Left colon (tissue), 2 donors: ENCODE measurements around the gene TYSND1. TPM values are rescaled to one million over a fixed set of nuclear protein-coding genes. Genes with fewer than 3 reads are reported as not detected.
"Not testable (repeated sequence)": the region's sequence is repeated elsewhere in the genome, so short reads cannot be mapped to it uniquely, and the experiment has no call there.

Experiments used
- ATAC-seq: fragments of 200-7000 bp; cut with Tn5 transposase; one replicate; pipeline ENCODE4 v1.9.1; 2020; ENCODE audit warnings: mild to moderate bottlenecking, moderate library complexity
- DNase-seq, 2 donors: peaks; one replicate each; pipeline ENCODE4 v3.0.0-alpha.2; 2020
- intact Hi-C, 2 donors: fragments of 100-400 bp; cut with DNase I in 1 of 2; cut with micrococcal nuclease in 1 of 2; formaldehyde crosslinking; loops; one replicate each; pipeline versions ENCODE4 v1.11.2 to v1.14.0; 2022; cut with DNase I, micrococcal nuclease
- total RNA-seq, 2 donors: library from RNA; stranded (reverse); fragmentation: NEBNext Ultra II Directional; extraction: Animal tissue kit (Norgen Biotek cat#: 25700); gene quantifications; one replicate each; pipeline ENCODE4 v1.2.1, GENCODE V29; 2021
- donor health status: DM: no; HTN: no; CAD: no.
- donor health status: DM: yes; HTN: yes; CAD: no.

The TYSND1 gene
- total RNA-seq, 2 donors from 2014 or later: 12.5 to 20.0 TPM

GRCh38 chr10:70120417-70120816, 26.1 kb downstream of the TYSND1 start:
- ATAC-seq (no peak), DNase-seq (no peak)
- intact Hi-C loops: no loop called here

GRCh38 chr10:70119623-70120022, 26.9 kb downstream of the TYSND1 start:
- intact Hi-C loops: no loop called here
- ATAC-seq (no peak), DNase-seq (no peak)

- intact Hi-C loops: no loop called here
- ATAC-seq (no peak), DNase-seq (no peak)
Observed at GRCh38 chr10:70119197-70119596, 27.3 kb downstream of the TYSND1 start.

GRCh38 chr10:70118196-70118595, 28.3 kb downstream of the TYSND1 start:
- no peak for ATAC-seq
- DNase-seq: no peak
- intact Hi-C loops: no loop called here

DNA sequence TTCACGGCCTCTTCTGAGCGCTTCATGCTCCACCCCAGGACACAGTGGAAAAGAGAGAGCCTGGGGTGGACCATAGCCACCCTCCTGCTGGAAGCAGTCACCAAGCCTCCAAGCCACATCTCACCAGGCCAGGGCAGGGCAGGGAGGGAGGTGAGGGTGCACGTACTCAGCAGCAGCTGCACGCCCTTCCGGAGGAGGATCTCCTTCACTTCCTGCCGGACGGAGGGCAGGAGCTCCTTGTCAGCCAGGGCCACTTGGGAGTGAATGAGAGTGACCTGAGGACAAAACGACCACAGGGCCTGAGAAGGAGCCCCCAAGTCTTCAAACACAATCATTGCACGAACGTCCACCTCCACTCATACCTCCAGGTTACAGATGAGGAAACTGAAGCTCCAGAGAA, 28.9 kb downstream of the TYSND1 start:
- no peak for ATAC-seq

GRCh38 chr10:70115948-70116682, 30.4 kb downstream of the TYSND1 start:
- DNase-seq: peak in 1 of 2 donors; percentile 61
- intact Hi-C loops: no loop called here

More for the DNA sequence above, 28.9 kb downstream of the TYSND1 start:
- no peak for DNase-seq
- intact Hi-C loops: no loop called here

DNA sequence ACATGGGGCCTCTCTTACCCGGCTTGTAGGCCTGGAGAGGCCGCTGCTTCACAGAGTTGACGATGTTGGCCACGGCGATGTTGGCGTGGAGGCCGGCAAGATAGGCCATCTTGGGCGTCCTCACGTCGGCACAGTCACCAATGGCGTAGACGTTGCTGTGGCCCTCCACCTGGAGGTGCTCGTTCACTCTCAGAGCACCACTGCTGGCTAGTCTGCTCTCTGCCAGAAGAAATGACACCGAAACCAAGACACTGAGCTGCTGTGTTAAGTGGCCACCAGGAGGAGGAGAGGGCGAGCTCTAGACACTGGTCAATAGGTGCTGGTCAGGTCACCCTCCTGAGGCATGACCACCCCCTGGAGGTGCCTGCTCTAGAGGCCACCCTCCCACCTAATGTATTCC, 31.6 kb downstream of the TYSND1 start:
- ATAC-seq (no peak), DNase-seq (no peak)
- intact Hi-C loops: no loop called here

More at GRCh38 chr10:70115948-70116682, 30.4 kb downstream of the TYSND1 start:
- peak; percentile 83 for ATAC-seq

GRCh38 chr10:70112071-70112470, 34.4 kb downstream of the TYSND1 start:
- ATAC-seq (no peak), DNase-seq (no peak)
- intact Hi-C loops: no loop called here

DNA sequence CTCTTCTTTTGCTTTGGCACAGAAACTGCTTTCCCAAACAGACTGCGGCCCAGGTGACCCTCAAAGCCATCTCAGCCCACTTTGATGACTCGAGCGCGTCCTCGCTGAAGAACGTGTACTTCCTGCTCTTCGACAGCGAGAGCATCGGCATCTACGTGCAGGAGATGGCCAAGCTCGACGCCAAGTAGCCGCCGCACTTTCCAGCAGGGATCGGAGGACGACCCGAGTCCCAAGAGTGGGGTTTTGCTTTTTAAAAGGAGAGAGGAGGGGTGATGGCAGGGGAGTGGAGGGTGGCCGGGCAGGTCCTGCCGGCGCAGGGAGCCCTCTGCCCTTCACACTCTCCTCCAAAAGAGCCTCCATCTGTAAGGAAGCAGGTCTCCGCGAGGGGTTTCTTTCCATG, 35.0 kb downstream of the TYSND1 start:
- intact Hi-C loops: no loop called here
- ATAC-seq (no peak), DNase-seq (no peak)

- peak; percentile 60 for ATAC-seq
- intact Hi-C loops: no loop called here
- no peak for DNase-seq
Observed at GRCh38 chr10:70109064-70109729, 37.3 kb downstream of the TYSND1 start.

GRCh38 chr10:70106958-70107791, 39.3 kb downstream of the TYSND1 start:
- intact Hi-C loops: no loop called here
- DNase-seq (no peak), ATAC-seq (no peak)

GRCh38 chr10:70101668-70102067, 44.8 kb downstream of the TYSND1 start:
- intact Hi-C loops: no loop called here
- DNase-seq (no peak), ATAC-seq (no peak)

- ATAC-seq, DNase-seq, intact Hi-C loops: not testable (repeated sequence)
Observed at GRCh38 chr10:70101068-70101562, 45.4 kb downstream of the TYSND1 start.

DNA sequence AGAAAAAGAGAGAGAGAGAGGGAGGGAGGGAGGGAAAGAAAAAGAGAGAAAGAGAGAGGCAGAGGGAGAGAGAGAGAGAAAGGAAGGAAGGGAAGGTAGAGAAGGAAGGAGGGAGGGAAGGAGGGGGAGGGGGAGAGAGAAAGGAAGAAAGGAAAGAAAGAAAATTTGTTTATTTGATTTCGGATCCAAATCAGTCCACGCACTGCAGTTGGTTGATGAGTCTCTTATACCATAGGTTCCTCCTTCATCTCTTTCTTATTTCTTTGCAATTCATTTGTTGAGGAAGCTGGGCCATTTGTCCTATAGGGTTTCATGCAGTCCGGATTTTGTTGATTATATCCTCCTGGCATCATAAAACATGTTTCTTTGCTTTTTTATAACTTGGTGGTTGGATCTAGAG, 48.2 kb downstream of the TYSND1 start:
- DNase-seq (no peak), ATAC-seq (no peak)
- intact Hi-C loops: no loop called here

GRCh38 chr10:70097459-70097858, 49.0 kb downstream of the TYSND1 start:
- DNase-seq (no peak), ATAC-seq (no peak)
- intact Hi-C loops: no loop called here

- intact Hi-C loops: no loop called here
- ATAC-seq (no peak), DNase-seq (no peak)
Observed at GRCh38 chr10:70096705-70097420, 49.6 kb downstream of the TYSND1 start.

DNA sequence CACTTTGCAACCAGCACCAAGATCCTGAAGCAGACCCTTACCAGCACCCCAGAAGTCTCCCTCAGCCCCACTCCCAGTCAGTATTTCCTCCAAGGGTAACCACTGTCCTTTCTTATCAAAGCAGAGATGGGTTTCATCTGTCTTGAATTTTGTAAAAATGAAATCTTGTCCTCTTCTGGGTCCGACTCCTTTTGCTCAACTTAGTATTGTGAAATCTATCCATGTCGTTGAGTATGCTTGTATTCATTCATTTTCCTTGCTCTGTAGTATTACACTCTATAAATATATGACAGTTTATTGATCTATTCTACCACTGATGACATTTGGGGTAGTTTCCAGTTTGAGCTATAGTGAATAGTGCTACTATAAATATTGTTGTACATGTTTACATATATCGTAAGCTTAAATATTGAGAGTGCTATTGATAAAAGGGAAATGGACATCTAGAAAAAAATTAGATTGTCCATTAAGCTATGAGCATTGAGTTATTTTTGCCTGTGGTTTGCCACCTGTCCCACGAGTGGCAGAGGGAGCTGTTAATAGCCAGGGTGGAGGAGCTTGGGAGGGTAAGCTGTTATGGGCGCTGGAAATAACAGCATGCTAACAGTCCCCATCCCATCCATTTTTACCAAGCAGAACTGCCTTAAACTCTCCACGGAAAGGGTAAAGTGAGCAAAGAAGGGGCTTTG, 50.3 kb downstream of the TYSND1 start:
- intact Hi-C loops: no loop called here
- DNase-seq (no peak), ATAC-seq (no peak)

DNA sequence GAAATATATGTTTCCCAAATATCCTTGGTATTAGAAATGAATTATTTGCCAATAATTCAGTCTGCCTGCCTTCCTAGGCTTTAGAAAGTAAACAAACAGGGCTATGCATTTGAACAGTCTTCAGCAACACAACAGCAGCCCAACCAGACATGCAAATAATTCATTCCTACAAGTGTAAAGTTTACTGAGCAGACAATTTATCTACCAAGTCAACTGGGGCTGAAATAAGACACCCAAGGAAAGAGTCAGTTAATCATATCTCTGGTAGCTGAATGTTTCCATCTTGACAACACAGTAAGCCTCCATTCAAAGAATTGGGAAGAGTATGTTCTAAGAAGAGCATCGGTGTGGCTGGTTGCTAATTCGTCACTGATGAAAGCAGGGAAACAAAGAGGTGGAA, 52.2 kb downstream of the TYSND1 start:
- intact Hi-C loops: no loop called here
- ATAC-seq: no peak
- no peak for DNase-seq
